ENCODE results near the gene ABI3BP.

Gene ABI3BP

GRCh38 chr3:100783619-100784018, 209.6 kb downstream of the ABI3BP start:
- TF ChIP-seq CTCF (IDR thresholded peaks at IDR 0.05; ENCODE audit: insufficient read depth, low read depth, low read length, missing control alignments) = no peak
- H3K4me3 ChIP-seq (ENCODE audit: low read length) = no peak overlapping the region
- DNase-seq (ENCODE audit: low read depth) = no peak

- DNase-seq (ENCODE audit: low read depth) = no peak
- H3K4me3 ChIP-seq (ENCODE audit: low read length) = no peak overlapping the region
- no peak for TF ChIP-seq CTCF (IDR thresholded peaks at IDR 0.05; ENCODE audit: insufficient read depth, low read depth, low read length, missing control alignments)
These were observed 210.3 kb downstream of the ABI3BP start for GRCh38 chr3:100782906-100783305.

- no peak for TF ChIP-seq CTCF (IDR thresholded peaks at IDR 0.05; ENCODE audit: insufficient read depth, low read depth, low read length, missing control alignments)
- no peak overlapping the region for H3K4me3 ChIP-seq (ENCODE audit: low read length)
- no peak for DNase-seq (ENCODE audit: low read depth)
These were observed 210.9 kb downstream of the ABI3BP start for GRCh38 chr3:100782348-100782747.

- TF ChIP-seq CTCF (IDR thresholded peaks at IDR 0.05; ENCODE audit: insufficient read depth, low read depth, low read length, missing control alignments) = no peak
- no peak for DNase-seq (ENCODE audit: low read depth)
- H3K4me3 ChIP-seq (ENCODE audit: low read length) = no peak overlapping the region
These were observed 211.9 kb downstream of the ABI3BP start for GRCh38 chr3:100781301-100781700.

- DNase-seq (ENCODE audit: low read depth) = no peak
- no peak for TF ChIP-seq CTCF (IDR thresholded peaks at IDR 0.05; ENCODE audit: insufficient read depth, low read depth, low read length, missing control alignments)
- H3K4me3 ChIP-seq (ENCODE audit: low read length) = no peak overlapping the region
These were observed 213.1 kb downstream of the ABI3BP start for GRCh38 chr3:100780071-100780622.

- no peak for DNase-seq (ENCODE audit: low read depth)
- no peak for TF ChIP-seq CTCF (IDR thresholded peaks at IDR 0.05; ENCODE audit: insufficient read depth, low read depth, low read length, missing control alignments)
- no peak overlapping the region for H3K4me3 ChIP-seq (ENCODE audit: low read length)
These were observed 213.7 kb downstream of the ABI3BP start for GRCh38 chr3:100779480-100779879.

- TF ChIP-seq CTCF (IDR thresholded peaks at IDR 0.05; ENCODE audit: insufficient read depth, low read depth, low read length, missing control alignments) = no peak
- DNase-seq (ENCODE audit: low read depth) = peak; percentile 74
- no peak overlapping the region for H3K4me3 ChIP-seq (ENCODE audit: low read length)
These were observed 215.9 kb downstream of the ABI3BP start for GRCh38 chr3:100777271-100777670.

All from epithelial cell of esophagus (primary cell).